GM21526 (cell line): ENCODE results near the gene PACSIN2.

Source experiments
- ATAC-seq: cut with Tn5 transposase; IDR thresholded peaks from one replicate; pipeline ENCODE4 v1.9.1; 2021; ENCODE audit warnings: moderate library complexity; ENCODE audit not compliant: unreplicated experiment, low FRiP score

Gene PACSIN2

DNA sequence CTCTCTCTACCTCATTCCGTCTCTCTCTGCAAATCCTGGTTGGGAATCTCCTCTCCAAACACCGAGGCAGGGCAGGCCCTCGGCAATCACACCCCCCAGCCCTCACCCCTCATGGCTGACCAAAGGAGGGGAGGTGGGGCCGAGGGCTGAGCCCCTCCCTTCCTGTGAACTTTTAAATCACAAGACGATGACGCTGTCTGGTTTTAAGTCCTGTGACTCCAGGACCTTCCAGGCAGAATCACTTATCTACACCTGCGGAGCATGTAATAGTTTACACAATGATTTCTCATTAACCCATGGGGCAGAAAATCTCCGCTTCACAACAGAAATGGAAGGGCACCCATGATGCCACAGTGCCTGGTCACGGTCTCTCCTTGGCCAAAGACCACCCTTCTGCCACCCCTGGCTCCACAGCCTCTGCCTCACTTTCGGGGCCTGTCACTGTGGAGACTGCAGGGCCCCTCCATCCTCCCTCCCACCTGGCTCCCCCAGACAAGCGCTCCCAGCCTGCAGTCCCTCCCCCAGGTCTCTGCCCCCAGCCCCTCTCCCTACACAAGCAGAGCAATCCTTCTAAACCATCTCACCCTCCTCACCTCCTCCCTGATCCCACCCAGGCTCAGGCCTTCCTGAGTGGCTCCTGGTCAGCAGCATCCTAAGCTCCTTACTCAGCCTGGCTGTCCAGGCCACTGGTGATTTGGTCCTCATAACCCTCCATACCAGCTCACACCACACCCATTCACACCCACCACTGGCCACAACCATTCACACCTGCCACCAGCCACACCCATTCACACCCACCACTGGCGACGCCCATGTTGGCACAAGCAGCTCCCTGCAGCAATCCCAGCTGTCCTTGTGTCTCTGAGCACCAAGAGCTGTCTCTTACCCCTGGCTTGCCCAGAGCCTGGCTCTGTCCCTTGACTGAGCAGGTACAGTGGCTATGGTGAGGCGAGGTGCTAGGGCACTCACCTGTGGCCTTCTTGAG, 127.1 kb downstream of the PACSIN2 start:
- ATAC-seq = no peak

DNA sequence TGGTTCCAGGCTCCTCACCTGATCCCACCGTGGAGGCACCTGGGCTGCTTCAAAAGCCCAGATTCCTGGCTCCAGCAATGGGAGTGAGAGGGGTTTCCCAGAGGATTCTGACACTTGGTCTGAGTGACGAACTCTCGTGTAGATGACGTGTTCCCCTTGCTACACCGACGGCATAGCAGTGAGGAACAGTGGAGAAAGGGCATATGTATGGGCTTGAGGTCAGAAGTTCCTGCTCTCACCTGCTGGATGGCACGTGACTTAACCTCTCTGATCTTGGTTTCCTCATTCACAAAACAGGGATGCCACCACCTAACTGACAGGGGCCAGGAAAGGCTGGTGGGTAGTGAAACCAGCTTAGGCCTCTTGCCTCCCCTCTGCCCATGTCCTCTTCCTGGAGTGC, 127.8 kb downstream of the PACSIN2 start:
- no peak for ATAC-seq

DNA sequence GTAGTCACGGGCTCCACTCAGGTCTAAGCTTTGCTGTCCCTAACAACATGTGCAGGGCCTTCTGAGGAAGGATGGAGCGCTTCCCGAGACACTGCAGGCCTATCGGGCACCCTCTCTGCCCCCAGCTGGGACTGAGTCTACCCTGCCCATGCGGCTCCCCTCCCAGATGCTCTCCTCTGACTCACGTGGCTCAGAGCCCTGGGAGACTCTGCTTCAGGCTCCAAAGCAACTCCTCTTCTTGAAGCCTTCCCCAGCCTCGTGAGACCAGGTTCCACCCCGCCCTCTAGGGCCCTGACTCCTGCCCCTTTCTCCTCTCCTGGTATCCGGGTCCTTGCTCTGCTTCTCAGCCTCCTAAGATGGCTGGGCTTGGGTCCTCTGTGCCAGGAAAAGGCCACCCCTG, 129.5 kb downstream of the PACSIN2 start:
- ATAC-seq = no peak

DNA sequence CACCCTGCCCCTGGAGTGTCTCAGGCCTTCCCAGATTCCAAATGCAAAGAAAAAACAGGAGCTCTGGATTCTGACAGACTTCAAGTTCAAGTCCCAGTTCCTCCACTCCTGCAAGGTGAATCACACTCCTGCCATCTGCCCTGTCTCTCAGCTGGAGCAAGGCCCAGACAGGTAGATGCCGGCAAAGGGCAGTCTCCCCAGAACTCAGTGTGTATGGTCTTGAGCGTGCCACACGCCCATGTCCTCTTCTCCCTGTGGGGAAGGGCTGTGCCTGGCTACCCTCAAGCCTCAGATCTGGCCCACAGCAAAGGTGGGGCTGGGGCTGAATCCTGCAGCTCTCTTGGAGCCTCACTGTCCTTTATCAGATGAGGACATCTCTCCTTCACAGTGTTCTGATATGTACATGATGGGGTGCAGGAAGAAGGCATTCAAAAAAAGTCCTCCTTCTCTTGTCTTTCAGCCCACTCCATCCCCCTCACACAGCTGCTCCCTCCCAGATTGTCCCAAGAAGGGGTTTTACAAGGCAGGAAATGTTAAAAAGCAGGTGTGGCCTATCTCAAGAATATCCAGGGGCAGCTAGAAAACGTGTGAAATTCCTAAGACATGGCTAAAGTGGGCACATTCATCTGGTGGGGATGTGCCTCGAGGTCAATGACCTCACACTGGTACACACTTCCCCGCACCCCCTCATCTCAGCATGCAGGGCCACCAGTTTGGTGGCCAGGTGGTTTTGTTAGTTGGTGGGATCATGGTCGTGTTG, 130.2 kb downstream of the PACSIN2 start:
- ATAC-seq = no peak

DNA sequence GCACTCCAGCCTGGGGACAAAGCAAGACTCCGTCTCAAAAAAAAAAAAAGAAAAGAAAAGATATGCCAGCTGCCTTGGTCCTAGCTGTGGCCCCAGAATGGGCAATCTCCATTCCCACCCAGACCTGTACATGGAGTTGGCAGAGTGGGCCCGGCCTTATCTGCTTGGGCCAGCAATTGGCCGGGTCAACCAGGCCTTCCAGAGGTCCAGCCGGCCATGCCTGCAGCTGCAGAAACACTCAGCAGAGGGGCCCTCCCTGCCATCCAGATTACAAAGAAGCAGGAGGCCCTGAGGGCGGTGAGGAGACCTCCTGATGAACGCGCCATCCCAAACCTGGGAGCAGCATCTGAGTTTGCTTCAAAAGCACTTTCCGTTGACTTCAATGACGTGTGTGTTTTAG, 131.0 kb downstream of the PACSIN2 start:
- ATAC-seq = no peak

DNA sequence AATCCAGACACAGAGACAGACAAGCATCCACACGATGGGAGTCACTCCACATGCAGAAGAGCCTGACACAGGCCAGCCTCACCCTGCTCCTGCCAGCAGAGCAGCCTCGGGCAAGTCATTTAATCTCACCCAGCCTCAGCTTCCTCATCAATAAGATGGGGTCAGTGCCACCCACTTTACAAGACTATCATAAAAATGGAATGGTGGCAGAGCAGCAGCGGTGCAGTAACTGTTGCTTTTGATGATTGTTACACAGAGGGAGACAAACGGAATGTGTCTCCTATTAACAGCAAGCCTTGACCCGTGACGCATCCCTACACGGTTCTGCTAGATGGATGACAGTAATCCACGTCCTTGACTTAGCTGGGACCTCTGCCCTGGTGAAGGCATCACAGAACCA, 131.8 kb downstream of the PACSIN2 start:
- no peak for ATAC-seq

DNA sequence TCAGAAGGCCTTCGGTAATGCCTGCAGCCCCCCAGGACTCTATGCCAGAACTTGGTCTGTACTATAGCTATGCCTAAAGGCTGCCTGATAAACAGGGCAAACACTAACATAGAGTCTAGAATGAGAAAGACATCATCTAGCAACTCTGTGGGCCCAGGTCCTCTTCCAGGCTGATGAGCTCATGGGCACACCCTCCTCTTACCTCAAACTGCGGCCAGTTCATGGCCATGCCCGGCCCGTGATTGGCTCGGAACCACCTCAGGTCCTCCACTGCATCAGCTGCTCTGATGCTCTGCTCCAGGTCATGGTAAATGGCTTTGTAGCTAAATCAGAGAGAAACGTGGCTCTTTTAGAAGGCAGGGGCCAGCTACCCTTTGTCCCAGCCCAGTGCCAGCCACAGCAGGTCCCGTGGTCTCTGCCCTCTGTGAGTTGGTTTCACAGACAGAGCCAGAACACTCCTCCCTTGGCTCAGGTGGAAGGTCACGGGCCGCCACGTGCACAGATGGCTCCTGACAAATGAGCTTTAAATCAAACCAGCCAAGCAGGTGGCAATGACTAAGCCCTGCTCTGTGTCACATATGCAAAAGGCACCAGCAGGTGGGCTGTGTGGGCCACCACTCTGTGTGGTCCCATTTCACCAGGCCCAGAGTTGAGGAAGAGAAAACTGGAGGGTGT, 132.8 kb downstream of the PACSIN2 start:
- ATAC-seq = no peak

DNA sequence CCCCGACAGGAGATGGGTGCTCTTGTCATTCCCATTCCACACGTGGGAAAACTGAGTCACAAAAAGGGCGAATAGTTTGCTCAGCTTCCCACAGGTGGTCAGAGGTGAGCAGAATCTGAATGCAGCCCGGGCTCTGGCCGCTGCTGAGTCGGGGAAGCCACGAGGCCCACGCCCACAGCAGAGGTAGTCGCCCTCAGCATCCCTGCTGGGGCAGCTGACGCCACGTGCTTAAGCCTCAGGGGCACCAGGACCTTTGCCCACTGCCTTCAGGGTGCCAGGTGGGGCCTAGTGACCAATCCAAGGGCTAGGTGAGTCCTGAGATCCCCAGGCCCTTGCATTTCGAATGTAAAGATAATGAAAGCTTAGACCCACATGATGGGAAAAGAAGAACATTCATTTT, 133.7 kb downstream of the PACSIN2 start:
- ATAC-seq = no peak

DNA sequence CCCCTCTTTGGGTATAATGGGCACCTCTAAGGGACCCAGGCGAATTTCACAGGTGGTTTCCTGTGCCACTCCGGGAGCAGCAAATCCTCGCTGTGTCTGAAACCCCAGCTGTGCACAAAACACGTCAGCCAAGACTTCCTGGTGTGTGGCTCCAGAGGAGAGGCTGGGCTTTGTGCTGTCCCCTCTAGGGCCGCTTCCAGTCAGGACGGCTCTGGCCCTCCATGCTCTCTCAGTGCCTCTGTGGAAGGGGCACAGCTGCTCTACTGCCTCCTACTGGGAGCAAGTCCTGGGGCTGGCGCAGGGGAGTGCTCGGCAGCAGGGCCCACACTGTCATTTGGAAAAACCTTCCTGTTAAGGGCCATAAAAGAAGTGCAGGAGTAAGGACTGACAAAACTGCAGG, 134.1 kb downstream of the PACSIN2 start:
- ATAC-seq = no peak

DNA sequence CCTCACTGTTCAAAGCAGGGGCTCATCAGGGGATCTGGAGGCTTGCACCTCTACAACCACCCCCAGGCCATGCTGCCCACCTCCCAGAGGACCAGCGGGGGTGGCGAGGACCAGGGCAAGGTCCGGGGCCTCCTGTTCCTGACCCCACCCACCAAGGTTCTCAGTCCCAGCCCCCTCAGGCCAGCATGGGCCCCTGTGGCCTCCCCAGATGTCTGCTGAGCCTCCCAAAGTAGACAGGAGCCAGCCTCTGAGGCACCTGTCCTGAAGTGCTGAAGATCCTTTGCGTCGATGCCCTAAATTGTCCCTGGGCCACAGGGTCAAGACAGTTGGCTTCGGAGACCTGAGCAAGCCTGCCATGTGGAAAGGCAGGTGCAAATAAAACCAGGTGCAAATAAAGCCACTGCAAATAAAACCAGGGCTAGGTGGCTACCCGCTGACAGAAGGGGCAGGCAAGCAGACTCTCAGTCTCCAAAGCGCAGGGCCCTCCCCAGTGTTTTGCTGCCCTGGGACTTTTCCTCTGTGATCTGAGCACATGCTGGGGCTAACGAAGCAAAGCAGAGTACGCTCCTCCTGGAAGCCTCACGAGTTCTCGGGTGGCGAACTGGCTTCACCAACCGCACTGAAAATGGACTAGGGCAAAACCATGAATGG, 135.5 kb downstream of the PACSIN2 start:
- no peak for ATAC-seq

DNA sequence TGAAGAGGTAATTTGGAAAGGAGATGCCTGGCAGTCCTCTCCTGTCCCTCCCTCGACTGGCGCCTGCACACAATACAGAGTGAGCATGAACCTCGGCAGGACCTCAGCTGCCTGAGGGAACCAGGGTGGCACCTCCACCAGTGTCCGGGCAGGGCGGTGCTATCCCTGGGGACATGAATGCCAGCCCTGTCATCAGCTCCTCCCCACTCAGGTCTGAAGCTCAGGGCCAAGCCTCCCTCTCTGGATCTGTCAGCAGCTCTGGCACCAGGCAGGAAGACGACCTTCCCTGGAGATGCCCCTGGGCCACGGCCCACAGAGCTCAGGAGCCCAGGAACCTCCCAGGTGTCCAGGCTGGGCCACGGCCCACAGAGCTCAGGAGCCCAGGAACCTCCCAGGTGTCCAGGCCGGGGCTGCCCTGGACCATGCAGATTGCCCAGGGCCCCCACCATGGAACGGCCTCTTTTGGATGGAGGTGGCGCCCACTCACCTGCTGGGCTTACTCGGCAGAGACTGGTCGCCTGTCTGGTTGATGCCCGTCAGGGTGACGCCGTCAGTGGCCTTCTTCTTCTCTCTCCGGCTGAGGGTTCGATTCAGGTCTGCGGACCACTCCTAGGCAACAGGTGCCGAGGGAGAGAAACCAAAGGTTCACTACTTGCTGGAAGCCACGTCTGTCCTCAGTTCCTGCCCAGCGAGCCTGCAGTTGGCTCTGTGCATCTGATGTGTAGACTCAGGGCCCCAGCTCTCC, 136.2 kb downstream of the PACSIN2 start:
- no peak for ATAC-seq

DNA sequence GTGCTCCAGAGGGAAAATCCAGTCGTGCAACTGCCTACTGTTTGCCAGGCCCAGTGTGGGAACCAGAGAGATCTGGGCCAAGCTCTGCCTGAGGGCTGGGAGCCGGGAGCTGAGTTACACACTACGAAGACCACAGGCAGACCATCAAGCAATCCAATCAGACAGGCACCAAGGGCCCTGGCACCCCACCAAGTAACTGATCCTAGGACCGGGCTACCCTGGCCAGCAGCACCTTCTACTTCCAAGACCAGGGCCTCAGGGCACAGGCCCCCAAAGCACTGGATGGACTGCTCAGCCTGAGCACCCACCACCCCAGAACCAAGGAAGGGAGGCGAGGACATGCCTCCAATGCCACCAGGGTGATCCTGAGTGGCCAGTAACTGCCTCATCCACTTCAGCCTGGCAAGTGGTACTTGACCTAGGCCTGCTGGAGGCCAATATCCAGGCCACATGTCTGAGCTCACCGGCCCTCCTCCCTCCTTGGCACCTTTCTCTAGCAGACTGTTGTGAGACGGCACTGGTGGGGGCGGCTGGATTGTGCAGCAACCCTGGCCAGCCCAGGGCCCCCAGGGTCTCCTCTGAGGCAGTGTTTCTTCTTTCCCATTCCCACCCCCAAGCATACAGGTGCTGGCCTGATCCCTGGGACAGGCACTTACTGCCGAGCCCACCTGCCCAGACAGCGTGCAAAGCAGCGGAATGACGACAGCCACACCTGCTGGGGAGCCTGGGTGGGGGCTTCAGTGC, 137.2 kb downstream of the PACSIN2 start:
- no peak for ATAC-seq

DNA sequence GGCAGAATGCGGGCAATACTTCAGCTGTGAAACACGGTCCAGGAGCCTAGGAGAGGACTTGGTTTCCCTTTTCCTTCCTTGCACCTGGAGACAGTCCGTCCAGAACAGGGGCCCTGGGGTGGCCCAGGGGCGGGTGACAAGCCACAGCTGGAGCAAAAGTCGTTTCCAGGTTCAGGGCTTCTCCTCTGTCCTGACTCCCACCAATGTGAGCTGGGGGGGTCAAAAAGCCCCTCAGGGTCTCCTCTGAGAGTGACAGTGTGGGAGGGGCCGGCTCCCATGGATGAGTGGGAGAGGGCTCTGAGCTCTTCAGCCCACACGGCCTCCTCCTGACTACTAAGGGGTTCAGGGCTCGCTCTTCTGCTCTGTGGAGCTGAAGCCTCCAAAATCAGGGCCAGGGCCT, 137.8 kb downstream of the PACSIN2 start:
- ATAC-seq = no peak

DNA sequence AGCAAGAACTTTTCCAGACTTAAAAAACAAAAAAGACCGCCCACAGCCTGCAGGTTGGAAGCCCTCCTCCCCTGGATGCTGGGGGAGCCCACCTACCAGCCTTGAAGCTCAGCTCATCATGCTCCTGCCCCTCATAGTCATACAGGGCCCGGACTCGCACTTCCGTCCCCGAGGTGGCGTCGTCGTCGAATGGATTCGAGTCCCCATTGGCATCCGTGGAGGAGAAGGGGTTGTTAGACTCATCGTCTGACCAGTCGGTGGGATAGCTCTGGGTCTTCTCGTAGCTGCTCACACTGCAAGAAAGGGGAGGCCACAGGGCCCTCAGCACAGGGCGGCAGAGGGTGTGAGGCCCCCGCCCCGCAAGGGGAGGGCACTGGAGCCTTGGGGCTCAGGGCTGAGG, 138.9 kb downstream of the PACSIN2 start:
- ATAC-seq = no peak

DNA sequence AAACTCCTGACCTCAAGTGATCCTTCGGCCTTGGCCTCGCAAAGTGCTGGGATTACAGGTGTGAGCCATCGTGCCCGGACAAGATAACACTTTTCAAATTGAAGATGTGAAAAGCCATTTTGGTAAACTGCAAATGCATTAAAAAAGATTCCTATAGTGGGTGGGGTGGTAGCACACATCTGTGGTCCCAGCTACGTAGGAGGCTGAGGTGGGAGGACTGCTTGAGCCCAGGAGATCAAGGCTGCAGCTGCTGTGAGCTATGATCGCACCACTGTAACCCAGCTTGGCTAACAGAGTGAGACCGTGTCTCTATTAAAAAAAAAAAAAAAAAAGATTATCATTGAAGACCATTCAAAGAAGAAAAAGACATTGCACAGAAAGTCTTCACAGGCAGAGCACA, 140.9 kb downstream of the PACSIN2 start:
- no peak for ATAC-seq

DNA sequence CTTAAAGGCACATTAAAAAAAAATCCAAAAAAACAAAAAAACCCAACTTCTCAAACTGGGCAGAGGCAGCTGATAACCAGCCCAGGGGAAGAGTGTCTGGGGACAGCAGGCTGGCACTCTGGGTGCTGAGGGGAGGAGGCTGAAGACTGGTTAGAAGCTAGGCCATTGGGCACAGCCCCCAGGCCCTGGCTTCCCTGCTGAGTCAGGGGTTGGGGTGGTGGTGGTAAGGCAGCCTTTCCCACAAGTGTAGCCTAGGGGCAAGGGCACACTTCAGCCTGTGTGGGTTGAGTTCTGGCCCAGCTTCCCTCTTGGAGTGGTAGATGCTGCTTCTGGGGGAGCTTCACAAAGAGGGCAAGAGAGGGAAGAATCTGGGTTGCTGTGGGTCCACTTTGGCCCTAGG, 141.6 kb downstream of the PACSIN2 start:
- ATAC-seq = no peak

DNA sequence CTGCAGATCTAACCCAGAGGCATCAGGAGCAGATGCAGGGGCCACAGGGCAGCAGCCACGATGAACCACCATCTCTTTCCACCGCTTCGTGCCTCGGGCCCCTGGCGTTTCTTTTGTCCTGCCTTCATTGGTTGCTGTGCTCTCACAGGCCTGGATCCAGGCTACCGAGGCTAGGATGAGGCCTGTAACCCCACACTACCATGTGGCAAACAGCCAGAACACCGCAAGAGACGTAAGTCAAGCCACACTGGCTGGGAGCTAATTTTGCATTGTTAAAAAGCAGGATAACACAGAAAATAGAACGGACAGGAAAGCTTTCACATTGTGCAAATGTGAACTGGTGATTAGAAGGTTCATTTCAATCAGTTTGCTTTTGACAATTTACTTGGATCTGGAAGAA, 142.1 kb downstream of the PACSIN2 start:
- ATAC-seq = no peak

DNA sequence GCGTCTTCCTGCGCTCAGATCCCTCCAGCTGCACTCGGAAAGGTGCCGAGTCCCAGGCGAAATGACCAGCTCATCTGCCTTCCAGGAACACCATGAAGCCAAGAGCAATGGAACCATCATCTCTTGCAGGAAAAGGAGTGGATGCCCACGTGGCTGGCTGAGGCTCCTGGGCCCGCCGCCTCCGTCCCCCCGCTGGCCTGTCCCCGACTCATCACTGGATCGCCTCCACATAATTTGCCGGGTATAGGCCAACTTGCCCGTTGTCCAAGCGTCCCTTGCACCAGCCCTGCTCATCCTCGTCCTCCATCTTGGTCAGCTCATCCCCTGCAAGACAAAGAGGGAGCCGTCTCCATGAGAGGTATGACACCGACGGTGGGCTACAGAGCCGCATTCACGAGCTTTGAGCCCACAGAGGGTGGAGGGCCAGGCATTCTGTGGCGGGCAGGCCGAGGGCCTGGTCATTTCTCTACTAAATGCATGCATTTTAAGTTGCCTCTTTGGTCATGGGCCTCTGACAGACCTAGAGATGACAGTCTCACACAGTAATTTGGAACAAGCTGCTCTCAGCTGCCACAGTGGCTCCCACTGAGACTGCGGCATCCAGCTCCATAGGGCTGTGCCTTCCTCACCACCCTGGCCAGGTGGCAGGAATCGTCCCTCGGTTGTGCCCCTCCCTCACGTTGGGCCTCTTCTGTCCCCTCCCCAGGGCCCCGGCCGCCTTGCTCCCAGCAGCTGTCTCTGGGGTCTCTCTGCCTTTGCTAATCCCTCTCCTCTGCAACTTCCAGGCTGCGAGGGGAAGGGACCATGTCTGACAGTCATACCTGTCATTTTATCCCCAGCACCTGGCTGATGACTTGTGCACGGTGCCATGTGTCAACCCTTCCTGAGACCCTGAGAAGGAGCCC, 143.6 kb downstream of the PACSIN2 start:
- ATAC-seq = no peak
